ENCODE data around the gene GOPC. TPM values are rescaled to one million over a fixed set of nuclear protein-coding genes. Genes with fewer than 3 reads are reported as not detected.

GOPC gene
- total RNA-seq, 3 donors from 2014 or later (not counting 1 experiment from before 2014, with no cell fraction given): 17.5 to 27.7 (median 20.4) TPM

GRCh38 chr6:117549611-117550010 lies 52.7 kb downstream of the GOPC start:
- no peaks in the 10 kb centered on the region for H3K27me3 ChIP-seq (ENCODE audit: control insufficient read depth, insufficient read depth, low read length)
- TF ChIP-seq CTCF (IDR thresholded peaks at IDR 0.05): no peak
- H3K36me3 ChIP-seq (ENCODE audit: control insufficient read depth, insufficient read depth, low read length): no peaks in the 10 kb centered on the region
- no peak overlapping the region for H3K4me3 ChIP-seq (ENCODE audit: low read length)
- Mint-ChIP-seq H3K27ac (peak overlapping the region; percentile 91 to 92), H3K4me3 (peak overlapping the region; percentile 88), H3K4me1 (peaks cover 47 to 49% of the 10 kb centered on the region in 2 donors), H3K27me3 (ENCODE audit: low read depth in 2 of 2) (no peaks in the 10 kb centered on the region), H3K9me3 (no peaks in the 10 kb centered on the region), H3K36me3 (no peaks in the 10 kb centered on the region)
- peak; percentile 22 to 60 for DNase-seq
- H3K4me1 ChIP-seq (ENCODE audit: control insufficient read depth, insufficient read depth, low read length): peaks cover 28% of the 10 kb centered on the region
- H3K9me3 ChIP-seq (ENCODE audit: control insufficient read depth, insufficient read depth, low read length): no peaks in the 10 kb centered on the region
- H3K27ac ChIP-seq (ENCODE audit: low read length): peak overlapping the region; percentile 72
- intact Hi-C loops (cut with micrococcal nuclease): loop anchor here (1.0 to 5.0 kb wide), 4 partner anchors 53 to 82 kb away; partner anchors contain the start of genes DCBLD1 and GOPC
- ATAC-seq: peak; percentile 34 to 71 (median 45)
- WGBS (ENCODE audit: insufficient coverage): 0% methylated on average over 1 of the region's 4 CpGs

GRCh38 chr6:117548797-117549301 lies 53.5 kb downstream of the GOPC start:
- intact Hi-C loops (cut with micrococcal nuclease): loop anchor here (1.0 to 5.0 kb wide), 4 partner anchors 53 to 82 kb away; partner anchors contain the start of genes DCBLD1 and GOPC
- no peak for TF ChIP-seq CTCF (IDR thresholded peaks at IDR 0.05)
- Histone ChIP-seq H3K4me1 (ENCODE audit: control insufficient read depth, insufficient read depth, low read length) (peaks cover 28% of the 10 kb centered on the region), H3K36me3 (ENCODE audit: control insufficient read depth, insufficient read depth, low read length) (no peaks in the 10 kb centered on the region), H3K4me3 (ENCODE audit: low read length) (peak overlapping the region; percentile 52), H3K27ac (ENCODE audit: low read length) (peak overlapping the region; percentile 72), H3K27me3 (ENCODE audit: control insufficient read depth, insufficient read depth, low read length) (no peaks in the 10 kb centered on the region), H3K9me3 (ENCODE audit: control insufficient read depth, insufficient read depth, low read length) (no peaks in the 10 kb centered on the region)
- WGBS (ENCODE audit: insufficient coverage): 34% methylated on average over 8 of the region's 8 CpGs
- Mint-ChIP-seq H3K27me3 (ENCODE audit: low read depth in 2 of 2) (no peaks in the 10 kb centered on the region), H3K36me3 (no peaks in the 10 kb centered on the region), H3K9me3 (no peaks in the 10 kb centered on the region), H3K4me1 (peaks cover 47 to 49% of the 10 kb centered on the region in 2 donors), H3K4me3 (peak overlapping the region; percentile 88), H3K27ac (peak overlapping the region; percentile 91 to 92)
- DNase-seq: peak; percentile 36 to 61
- peak; percentile 51 to 59 (median 52) for ATAC-seq

GRCh38 chr6:117547688-117548621 lies 54.4 kb downstream of the GOPC start:
- Mint-ChIP-seq H3K27me3 (ENCODE audit: low read depth in 2 of 2) (no peaks in the 10 kb centered on the region), H3K4me1 (peaks cover 47 to 49% of the 10 kb centered on the region in 2 donors), H3K4me3 (peak overlapping the region; percentile 88), H3K27ac (peak overlapping the region; percentile 91 to 92), H3K36me3 (peaks cover 3% of the 10 kb centered on the region), H3K9me3 (no peaks in the 10 kb centered on the region)
- peak; percentile 54 to 67 for DNase-seq
- peak overlapping the region; percentile 72 for H3K27ac ChIP-seq (ENCODE audit: low read length)
- H3K4me3 ChIP-seq (ENCODE audit: low read length): peak overlapping the region; percentile 52
- H3K27me3 ChIP-seq (ENCODE audit: control insufficient read depth, insufficient read depth, low read length): no peaks in the 10 kb centered on the region
- no peaks in the 10 kb centered on the region for H3K36me3 ChIP-seq (ENCODE audit: control insufficient read depth, insufficient read depth, low read length)
- WGBS (ENCODE audit: insufficient coverage): 9% methylated on average over 64 of the region's 64 CpGs
- intact Hi-C loops (cut with micrococcal nuclease): loop anchor here (2.0 to 5.0 kb wide), 2 partner anchors 65 to 81 kb away; partner anchors contain the start of gene DCBLD1
- ATAC-seq: peak; percentile 45 to 65 (median 48)
- no peak for TF ChIP-seq CTCF (IDR thresholded peaks at IDR 0.05)
- H3K4me1 ChIP-seq (ENCODE audit: control insufficient read depth, insufficient read depth, low read length): peaks cover 28% of the 10 kb centered on the region
- no peaks in the 10 kb centered on the region for H3K9me3 ChIP-seq (ENCODE audit: control insufficient read depth, insufficient read depth, low read length)

Measured in natural killer cell (primary cell).